ENCODE data around the gene AGK. TPM values are rescaled to one million over a fixed set of nuclear protein-coding genes. Genes with fewer than 3 reads are reported as not detected.

Gene AGK
- total and polyA plus RNA-seq, 2 donors (not counting 1 experiment from before 2014, with no cell fraction given), result 12.8 to 26.1 TPM

GRCh38 chr7:141668853-141669252 is 117.6 kb downstream of the AGK start:
- Mint-ChIP-seq H3K9me3 (ENCODE audit: insufficient read depth) (no peaks in the 10 kb centered on the region), H3K27ac (no peak overlapping the region), H3K27me3 (no peaks in the 10 kb centered on the region), H3K4me3 (no peak overlapping the region), H3K4me1 (peaks cover 1% of the 10 kb centered on the region)
- Histone ChIP-seq H4K20me1 (ENCODE audit: control insufficient read depth, insufficient read depth, low read length, poor library complexity, severe bottlenecking) (no peaks in the 10 kb centered on the region), H3K4me1 (ENCODE audit: control insufficient read depth in 2 of 2, insufficient read depth in 2 of 2, low read length in 2 of 2) (no peaks in the 10 kb centered on the region), H3K27ac (ENCODE audit: low read length in 2 of 2) (no peak overlapping the region), H3K9ac (ENCODE audit: low read length) (no peak overlapping the region), H3K27me3 (replicated peaks in 1 of 4; ENCODE audit: control extremely low read depth in 1 of 4, control insufficient read depth in 3 of 4, insufficient read depth in 4 of 4, low read length in 3 of 4) (no peaks in the 10 kb centered on the region), H3K9me3 (ENCODE audit: control extremely low read depth in 1 of 3, control insufficient read depth in 2 of 3, insufficient read depth in 1 of 3, low read length in 2 of 3) (no peaks in the 10 kb centered on the region), H3K4me2 (replicated peaks; ENCODE audit: low read depth, low read length, poor library complexity, severe bottlenecking) (no peak overlapping the region), H3K4me3 (ENCODE audit: control extremely low read depth in 1 of 5, extremely low read depth in 1 of 5, insufficient read depth in 1 of 5, low read depth in 2 of 5, low read length in 4 of 5) (no peak overlapping the region), H2AFZ (ENCODE audit: insufficient read depth, low read depth, low read length, poor library complexity, severe bottlenecking) (no peak overlapping the region), H3K36me3 (replicated peaks in 1 of 2; ENCODE audit: control extremely low read depth in 1 of 2, control insufficient read depth in 1 of 2, extremely low read depth in 1 of 2, insufficient read depth in 2 of 2, low read length in 1 of 2) (peaks cover 9 to 56% of the 10 kb centered on the region in 2 experiments), H3K79me2 (ENCODE audit: control insufficient read depth, insufficient read depth, low read length) (no peaks in the 10 kb centered on the region)
- DNase-seq (no peak), ATAC-seq (ENCODE audit: low read depth) (no peak)
- no peak for TF ChIP-seq CTCF (IDR thresholded peaks at IDR 0.05)
- no peak for TF ChIP-seq EZH2 (IDR thresholded peaks at IDR 0.05; ENCODE audit: borderline replicate concordance, insufficient read depth, low read depth, low read length, poor library complexity, severe bottlenecking)
- CTCF ChIA-PET, result interaction anchor here (1.1 kb wide), 1 partner anchor 32 kb away, joined by 3 read pairs; no protein-coding TSS in a partner anchor
- 100% methylated on average over 2 of the region's 2 CpGs for WGBS (ENCODE audit: insufficient coverage)
- intact Hi-C loops (cut with micrococcal nuclease), result no loop called here
- POLR2A ChIA-PET, result no interaction called here

GRCh38 chr7:141671705-141672496 is 120.7 kb downstream of the AGK start:
- no peaks in the 10 kb centered on the region for H3K27me3 ChIP-seq (replicated peaks in 1 of 4; ENCODE audit: control extremely low read depth in 1 of 4, control insufficient read depth in 3 of 4, insufficient read depth in 4 of 4, low read length in 3 of 4)
- H3K27ac Mint-ChIP-seq, result no peak overlapping the region
- CTCF ChIA-PET, result no interaction called here

More at GRCh38 chr7:141671705-141672496, 120.7 kb downstream of the AGK start:
- H3K9me3 ChIP-seq (ENCODE audit: control extremely low read depth in 1 of 3, control insufficient read depth in 2 of 3, insufficient read depth in 1 of 3, low read length in 2 of 3), result no peaks in the 10 kb centered on the region
- no peak overlapping the region for H3K4me3 ChIP-seq (ENCODE audit: control extremely low read depth in 1 of 5, extremely low read depth in 1 of 5, insufficient read depth in 1 of 5, low read depth in 2 of 5, low read length in 4 of 5)
- WGBS (ENCODE audit: insufficient coverage), result 97% methylated on average over 6 of the region's 7 CpGs
- no peak overlapping the region for H2AFZ ChIP-seq (ENCODE audit: insufficient read depth, low read depth, low read length, poor library complexity, severe bottlenecking)
- H3K27ac ChIP-seq (ENCODE audit: low read length in 2 of 2), result no peak overlapping the region
- intact Hi-C loops (cut with micrococcal nuclease), result no loop called here
- no peak overlapping the region for H3K9ac ChIP-seq (ENCODE audit: low read length)
- no peaks in the 10 kb centered on the region for H4K20me1 ChIP-seq (ENCODE audit: control insufficient read depth, insufficient read depth, low read length, poor library complexity, severe bottlenecking)
- H3K4me2 ChIP-seq (replicated peaks; ENCODE audit: low read depth, low read length, poor library complexity, severe bottlenecking), result no peak overlapping the region
- POLR2A ChIA-PET, result no interaction called here
- no peak overlapping the region for H3K4me3 Mint-ChIP-seq
- H3K4me1 Mint-ChIP-seq, result peaks cover 15% of the 10 kb centered on the region
- no peak for ATAC-seq (ENCODE audit: low read depth)
- TF ChIP-seq CTCF (IDR thresholded peaks at IDR 0.05) (no peak), EZH2 (IDR thresholded peaks at IDR 0.05; ENCODE audit: borderline replicate concordance, insufficient read depth, low read depth, low read length, poor library complexity, severe bottlenecking) (no peak)
- DNase-seq, result no peak
- no peaks in the 10 kb centered on the region for H3K79me2 ChIP-seq (ENCODE audit: control insufficient read depth, insufficient read depth, low read length)
- peaks cover 6 to 41% of the 10 kb centered on the region in 2 experiments for H3K36me3 ChIP-seq (replicated peaks in 1 of 2; ENCODE audit: control extremely low read depth in 1 of 2, control insufficient read depth in 1 of 2, extremely low read depth in 1 of 2, insufficient read depth in 2 of 2, low read length in 1 of 2)
- no peaks in the 10 kb centered on the region for H3K4me1 ChIP-seq (ENCODE audit: control insufficient read depth in 2 of 2, insufficient read depth in 2 of 2, low read length in 2 of 2)
- H3K27me3 Mint-ChIP-seq, result no peaks in the 10 kb centered on the region
- H3K9me3 Mint-ChIP-seq (ENCODE audit: insufficient read depth), result no peaks in the 10 kb centered on the region
